GM19455 (cell line): ENCODE results near the gene VRTN.
A peak's percentile ranks its signal among the peaks of the same experiment; 100 is the strongest.
"Not testable (repeated sequence)": the region's sequence is repeated elsewhere in the genome, so short reads cannot be mapped to it uniquely, and the experiment has no call there.

ENCODE experiments used
- ATAC-seq: cut with Tn5 transposase; IDR thresholded peaks from one replicate; pipeline ENCODE4 v1.9.1; 2021; ENCODE audit not compliant: unreplicated experiment

Gene VRTN

DNA sequence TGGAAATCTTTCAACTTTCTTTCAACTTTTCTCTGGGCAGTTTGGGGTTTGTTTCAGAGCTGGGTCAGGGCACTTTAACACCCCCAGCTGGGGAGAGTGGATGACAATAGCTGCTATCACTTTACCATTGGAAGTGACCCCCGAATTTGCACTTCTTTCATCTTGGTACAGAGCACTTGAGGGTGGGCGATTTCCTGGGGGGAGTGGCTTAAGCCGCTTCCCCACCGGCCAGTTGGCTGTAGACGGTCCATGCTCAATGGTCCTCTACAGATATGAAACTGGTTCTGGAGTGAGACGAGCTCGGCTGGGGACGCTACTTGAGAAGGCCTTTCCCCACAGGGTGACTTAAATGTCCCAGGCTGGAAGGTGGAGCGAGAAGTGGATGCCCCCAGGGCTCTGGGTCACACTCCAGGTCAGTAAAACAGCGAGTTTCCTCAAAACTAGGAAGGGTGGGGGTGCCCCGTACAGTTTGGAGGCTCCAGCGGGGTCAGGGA lies at the start of gene VRTN:
TSS of gene VRTN (plus strand) at position 231 of the 494 bp plus-strand sequence. CDS start 8,313 bp downstream, outside the sequence.
- no peak for ATAC-seq

DNA sequence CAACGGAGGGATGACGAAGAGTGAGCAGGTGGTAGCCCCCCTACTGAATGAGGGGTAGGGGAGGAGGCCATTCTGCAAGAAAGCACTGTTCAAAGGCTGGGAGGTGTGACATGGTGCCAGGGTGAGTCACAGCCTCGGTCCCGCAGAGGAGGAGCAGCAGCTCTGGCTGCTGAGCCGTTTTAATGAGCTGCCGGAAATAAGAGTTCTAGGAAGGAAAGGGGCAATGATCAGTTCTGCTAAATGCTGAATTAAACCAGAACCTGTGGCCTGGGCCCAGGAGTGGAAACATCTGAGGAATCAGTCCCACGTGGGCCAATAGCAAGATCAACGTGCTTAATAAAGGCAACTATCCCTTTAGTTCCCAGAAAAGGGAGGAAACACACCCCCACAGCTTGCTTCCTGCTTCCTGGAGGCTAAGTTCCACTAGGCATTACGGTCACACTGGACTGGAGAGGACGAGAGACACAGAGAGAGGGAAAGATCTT lies 49.2 kb upstream of the VRTN start:
- ATAC-seq, result no peak

GRCh38 chr14:74301594-74302151 lies 46.6 kb upstream of the VRTN start:
- no peak for ATAC-seq

GRCh38 chr14:74302152-74302628 lies 46.1 kb upstream of the VRTN start:
- ATAC-seq, result peak; percentile 14

GRCh38 chr14:74302634-74303569 lies 45.4 kb upstream of the VRTN start, which contains the start of gene ABCD4:
Gene ABCD4 (minus strand): TSS chr14:74302934. CDS start chr14:74302912, 22 bp downstream.
- ATAC-seq, result peak; percentile 97

DNA sequence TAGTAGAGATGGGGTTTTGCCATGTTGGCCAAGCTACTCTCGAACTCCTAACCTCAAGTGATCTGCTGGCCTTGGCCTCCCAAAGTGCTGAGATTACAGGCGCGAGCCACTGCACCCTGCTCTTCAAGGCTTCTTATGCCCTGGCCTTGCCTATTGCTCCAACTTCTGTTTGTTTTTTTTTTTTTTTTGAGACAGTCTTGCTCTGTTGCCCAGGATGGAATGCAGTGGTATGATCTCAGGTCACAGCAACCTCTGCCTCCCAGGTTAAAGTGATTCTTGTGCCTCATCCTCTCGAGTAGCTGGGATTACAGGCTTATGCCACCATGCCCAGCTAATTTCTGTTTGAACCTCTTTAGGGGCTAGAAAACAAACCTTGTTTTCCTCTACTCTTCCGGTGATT lies 39.6 kb upstream of the VRTN start:
- ATAC-seq, result no peak

DNA sequence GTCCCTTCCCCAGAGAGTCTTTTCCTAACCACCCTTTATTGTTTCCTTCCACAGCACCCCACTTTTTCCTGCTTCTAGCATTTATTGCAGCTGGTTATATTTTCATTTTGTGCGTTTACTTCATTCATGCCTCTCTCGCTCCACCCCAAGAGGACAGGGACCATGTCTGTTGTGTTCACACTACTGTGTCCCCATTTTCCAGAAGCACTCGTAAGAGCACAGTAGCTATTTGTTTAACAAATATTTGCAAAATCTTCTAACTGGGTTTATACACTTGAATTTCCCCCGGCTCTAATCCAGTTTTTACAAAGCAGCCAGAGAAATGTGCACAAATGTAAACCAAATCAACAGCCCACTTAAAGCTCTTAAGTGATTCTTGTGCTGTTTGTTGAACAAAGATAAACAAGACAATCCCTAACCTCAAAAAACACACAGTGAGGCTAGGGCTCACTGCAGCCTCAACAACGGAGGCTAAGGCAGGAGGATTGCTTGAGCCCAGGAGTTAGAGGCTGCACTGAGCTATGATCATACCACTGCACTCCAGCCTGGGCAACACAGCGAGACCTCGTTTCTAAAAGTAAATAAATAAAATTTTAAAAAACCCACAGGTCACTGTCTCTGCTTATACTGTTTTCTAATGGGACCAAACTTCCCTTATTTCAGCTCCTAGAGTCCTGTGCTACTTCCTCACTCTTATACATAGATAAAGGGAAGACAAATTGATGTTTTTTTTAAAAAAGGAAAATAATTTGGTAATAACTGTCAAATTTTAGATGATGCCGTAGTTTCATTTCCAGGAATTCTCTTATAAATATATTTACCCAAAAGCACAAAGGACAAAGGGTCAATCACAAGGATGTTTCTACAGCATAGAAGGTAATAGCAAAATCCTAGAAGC lies 38.9 kb upstream of the VRTN start:
- no peak for ATAC-seq

GRCh38 chr14:74312161-74312560 lies 36.1 kb upstream of the VRTN start:
- ATAC-seq, result no peak

- ATAC-seq, result no peak
Observed at GRCh38 chr14:74313601-74314000, 34.7 kb upstream of the VRTN start.

- no peak for ATAC-seq
Observed at GRCh38 chr14:74314576-74314975, 33.7 kb upstream of the VRTN start.

GRCh38 chr14:74324931-74325361 lies 23.3 kb upstream of the VRTN start:
- no peak for ATAC-seq

- no peak for ATAC-seq
Observed at GRCh38 chr14:74325446-74325845, 22.8 kb upstream of the VRTN start.

GRCh38 chr14:74326369-74327152 lies 21.7 kb upstream of the VRTN start:
- ATAC-seq, result no peak

DNA sequence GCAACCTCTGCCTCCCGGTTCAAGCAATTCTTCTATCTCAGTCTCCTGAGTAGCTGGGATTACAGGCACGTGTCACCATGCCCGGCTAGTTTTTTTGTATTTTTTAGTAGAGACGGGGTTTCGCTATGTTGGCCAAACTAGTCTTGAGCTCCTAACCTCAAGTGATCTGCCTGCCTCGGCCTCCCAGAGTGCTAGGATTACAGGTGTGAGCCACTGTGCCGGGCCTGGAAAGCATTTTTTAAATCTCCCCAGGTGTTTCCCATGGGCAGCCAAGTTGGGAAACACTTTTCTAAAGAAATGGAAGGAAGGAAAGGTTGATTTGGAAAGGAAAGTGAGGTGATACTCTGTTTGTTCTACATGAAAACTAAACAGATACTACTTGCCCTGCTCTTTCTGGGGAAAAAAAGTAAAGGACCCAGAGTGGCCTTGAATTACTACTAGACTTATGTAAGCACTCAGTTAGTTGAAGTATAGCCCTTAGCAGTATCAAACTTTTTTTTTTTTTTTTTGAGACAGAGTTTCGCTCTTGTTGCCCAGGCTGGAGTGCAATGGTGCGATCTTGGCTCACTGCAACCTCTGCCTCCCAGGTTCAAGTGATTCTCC lies 18.2 kb upstream of the VRTN start:
- not testable (repeated sequence) for ATAC-seq

- ATAC-seq, result no peak
Observed at GRCh38 chr14:74333909-74334308, 14.4 kb upstream of the VRTN start.

- ATAC-seq, result no peak
Observed at GRCh38 chr14:74346341-74346740, 1.9 kb upstream of the VRTN start.

- no peak for ATAC-seq
Observed at GRCh38 chr14:74347097-74347794, 1.0 kb upstream of the VRTN start.

DNA sequence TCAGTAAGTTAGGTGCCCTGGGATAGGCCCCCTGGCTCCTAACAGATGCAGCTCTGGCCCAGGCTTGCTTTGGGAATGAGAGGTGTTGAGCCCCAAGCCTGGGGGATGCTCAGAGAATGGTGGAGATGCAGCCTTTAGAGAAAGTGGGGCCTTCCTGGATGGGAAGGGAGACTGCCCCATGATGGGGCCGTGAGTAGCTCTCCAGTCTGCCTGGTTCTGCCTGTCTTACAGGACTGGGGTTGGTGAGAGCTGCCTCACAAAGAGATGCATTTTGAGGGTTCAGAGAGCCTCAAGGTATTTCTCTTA lies 523 bp upstream of the VRTN start:
- ATAC-seq, result no peak
